ENCODE measurements around the gene CD99L2. TPM values are rescaled to one million over a fixed set of nuclear protein-coding genes. Genes with fewer than 3 reads are reported as not detected.
"Not testable (repeated sequence)": the region's sequence is repeated elsewhere in the genome, so short reads cannot be mapped to it uniquely, and the experiment has no call there.

Gene CD99L2
- total RNA-seq, 5 donors from 2014 or later (not counting 1 experiment from before 2014, with no cell fraction given): 11.1 to 20.0 (median 18.3) TPM

- peaks cover 0 to 4% (median 0%) of the 10 kb centered on the region in 3 donors for H3K9me3 Mint-ChIP-seq
- CTCF ChIA-PET: no interaction called here
- no peak overlapping the region for H3K4me3 Mint-ChIP-seq
- Histone ChIP-seq H3K27me3 (replicated peaks in 1 of 2; ENCODE audit: control insufficient read depth in 2 of 2, extremely low read depth in 1 of 2, insufficient read depth in 2 of 2, low read length in 1 of 2) (no peaks in the 10 kb centered on the region), H3K4me3 (ENCODE audit: control insufficient read depth in 1 of 2, extremely low read depth in 1 of 2, low read length in 1 of 2) (no peak overlapping the region), H3K27ac (ENCODE audit: low read length) (no peak overlapping the region), H3K4me1 (ENCODE audit: control insufficient read depth in 1 of 2, extremely low read depth in 1 of 2, insufficient read depth in 2 of 2, low read length in 2 of 2) (no peaks in the 10 kb centered on the region), H3K9me3 (no peaks in the 10 kb centered on the region), H3K36me3 (ENCODE audit: control insufficient read depth in 2 of 2, extremely low read depth in 1 of 2, insufficient read depth in 1 of 2, low read length in 1 of 2) (no peaks in the 10 kb centered on the region)
- H3K27ac Mint-ChIP-seq: no peak overlapping the region
- ATAC-seq (replicated peaks in 1 of 4): no peak
- H3K4me1 Mint-ChIP-seq: peaks cover 4 to 6% (median 4%) of the 10 kb centered on the region in 3 donors
- H3K36me3 Mint-ChIP-seq: peaks cover 20% of the 10 kb centered on the region
- WGBS (ENCODE audit: insufficient coverage): no CpG with 5 or more reads among the region's 1 CpG
- H3K27me3 Mint-ChIP-seq: peaks cover 0 to 6% of the 10 kb centered on the region in 2 donors
- no peak for DNase-seq
- POLR2A ChIA-PET: no interaction called here
These were observed 64.9 kb downstream of the CD99L2 start for GRCh38 chrX:150833454-150834056.

GRCh38 chrX:150831863-150832262, 66.6 kb downstream of the CD99L2 start:
- H3K4me1 Mint-ChIP-seq: peaks cover 0 to 4% (median 4%) of the 10 kb centered on the region in 3 donors
- Histone ChIP-seq H3K4me3 (ENCODE audit: control insufficient read depth in 1 of 2, extremely low read depth in 1 of 2, low read length in 1 of 2) (no peak overlapping the region), H3K9me3 (no peaks in the 10 kb centered on the region), H3K4me1 (ENCODE audit: control insufficient read depth in 1 of 2, extremely low read depth in 1 of 2, insufficient read depth in 2 of 2, low read length in 2 of 2) (no peaks in the 10 kb centered on the region), H3K27ac (ENCODE audit: low read length) (no peak overlapping the region), H3K36me3 (ENCODE audit: control insufficient read depth in 2 of 2, extremely low read depth in 1 of 2, insufficient read depth in 1 of 2, low read length in 1 of 2) (no peaks in the 10 kb centered on the region), H3K27me3 (replicated peaks in 1 of 2; ENCODE audit: control insufficient read depth in 2 of 2, extremely low read depth in 1 of 2, insufficient read depth in 2 of 2, low read length in 1 of 2) (no peaks in the 10 kb centered on the region)
- peaks cover 0 to 6% of the 10 kb centered on the region in 2 donors for H3K27me3 Mint-ChIP-seq
- H3K36me3 Mint-ChIP-seq: peaks cover 33% of the 10 kb centered on the region
- ATAC-seq (replicated peaks in 1 of 4) (no peak), DNase-seq (no peak)
- peaks cover 0 to 4% (median 0%) of the 10 kb centered on the region in 3 donors for H3K9me3 Mint-ChIP-seq
- ChIA-PET CTCF (no interaction called here), POLR2A (no interaction called here)
- H3K27ac Mint-ChIP-seq: no peak overlapping the region
- H3K4me3 Mint-ChIP-seq: no peak overlapping the region
- no CpG with 5 or more reads among the region's 1 CpG for WGBS (ENCODE audit: insufficient coverage)

GRCh38 chrX:150828785-150829184, 69.7 kb downstream of the CD99L2 start:
- ATAC-seq (replicated peaks in 1 of 4): no peak

GRCh38 chrX:150824352-150824751, 74.1 kb downstream of the CD99L2 start:
- peaks cover 48% of the 10 kb centered on the region for H3K36me3 Mint-ChIP-seq

More at GRCh38 chrX:150828785-150829184, 69.7 kb downstream of the CD99L2 start:
- H3K4me3 ChIP-seq (ENCODE audit: control insufficient read depth in 1 of 2, extremely low read depth in 1 of 2, low read length in 1 of 2): no peak overlapping the region
- CTCF ChIA-PET: no interaction called here
- no peaks in the 10 kb centered on the region for H3K36me3 ChIP-seq (ENCODE audit: control insufficient read depth in 2 of 2, extremely low read depth in 1 of 2, insufficient read depth in 1 of 2, low read length in 1 of 2)
- H3K4me1 ChIP-seq (ENCODE audit: control insufficient read depth in 1 of 2, extremely low read depth in 1 of 2, insufficient read depth in 2 of 2, low read length in 2 of 2): no peaks in the 10 kb centered on the region
- Mint-ChIP-seq H3K27me3 (peaks cover 0 to 5% of the 10 kb centered on the region in 2 donors), H3K9me3 (peaks cover 0 to 8% (median 4%) of the 10 kb centered on the region in 3 donors), H3K36me3 (peaks cover 37% of the 10 kb centered on the region), H3K27ac (no peak overlapping the region), H3K4me1 (peaks cover 0 to 3% (median 2%) of the 10 kb centered on the region in 3 donors), H3K4me3 (no peak overlapping the region)
- H3K9me3 ChIP-seq: no peaks in the 10 kb centered on the region
- no peaks in the 10 kb centered on the region for H3K27me3 ChIP-seq (replicated peaks in 1 of 2; ENCODE audit: control insufficient read depth in 2 of 2, extremely low read depth in 1 of 2, insufficient read depth in 2 of 2, low read length in 1 of 2)
- no peak overlapping the region for H3K27ac ChIP-seq (ENCODE audit: low read length)
- no peak for DNase-seq
- POLR2A ChIA-PET: no interaction called here
- WGBS (ENCODE audit: insufficient coverage): 100% methylated on average over 2 of the region's 5 CpGs

GRCh38 chrX:150823826-150824225, 74.6 kb downstream of the CD99L2 start:
- H3K27me3 ChIP-seq (replicated peaks in 1 of 2; ENCODE audit: control insufficient read depth in 2 of 2, extremely low read depth in 1 of 2, insufficient read depth in 2 of 2, low read length in 1 of 2); H3K4me1 ChIP-seq (ENCODE audit: control insufficient read depth in 1 of 2, extremely low read depth in 1 of 2, insufficient read depth in 2 of 2, low read length in 2 of 2); H3K27me3 Mint-ChIP-seq; ATAC-seq (replicated peaks in 1 of 4); H3K27ac Mint-ChIP-seq; H3K4me1 Mint-ChIP-seq; H3K27ac ChIP-seq (ENCODE audit: low read length); H3K4me3 ChIP-seq (ENCODE audit: control insufficient read depth in 1 of 2, extremely low read depth in 1 of 2, low read length in 1 of 2); H3K9me3 ChIP-seq; DNase-seq; H3K36me3 ChIP-seq (ENCODE audit: control insufficient read depth in 2 of 2, extremely low read depth in 1 of 2, insufficient read depth in 1 of 2, low read length in 1 of 2); POLR2A ChIA-PET; CTCF ChIA-PET; H3K4me3 Mint-ChIP-seq: not testable (repeated sequence)
- peaks cover 3 to 12% (median 8%) of the 10 kb centered on the region in 3 donors for H3K9me3 Mint-ChIP-seq
- WGBS (ENCODE audit: insufficient coverage): no CpG with 5 or more reads among the region's 1 CpG
- H3K36me3 Mint-ChIP-seq: peaks cover 49% of the 10 kb centered on the region

More at GRCh38 chrX:150824352-150824751, 74.1 kb downstream of the CD99L2 start:
- H3K4me1 Mint-ChIP-seq; H3K27me3 Mint-ChIP-seq; POLR2A ChIA-PET; CTCF ChIA-PET; H3K4me1 ChIP-seq (ENCODE audit: control insufficient read depth in 1 of 2, extremely low read depth in 1 of 2, insufficient read depth in 2 of 2, low read length in 2 of 2); H3K4me3 ChIP-seq (ENCODE audit: control insufficient read depth in 1 of 2, extremely low read depth in 1 of 2, low read length in 1 of 2); H3K36me3 ChIP-seq (ENCODE audit: control insufficient read depth in 2 of 2, extremely low read depth in 1 of 2, insufficient read depth in 1 of 2, low read length in 1 of 2); H3K27ac Mint-ChIP-seq; DNase-seq; H3K27ac ChIP-seq (ENCODE audit: low read length); H3K4me3 Mint-ChIP-seq; ATAC-seq (replicated peaks in 1 of 4); H3K27me3 ChIP-seq (replicated peaks in 1 of 2; ENCODE audit: control insufficient read depth in 2 of 2, extremely low read depth in 1 of 2, insufficient read depth in 2 of 2, low read length in 1 of 2); H3K9me3 ChIP-seq: not testable (repeated sequence)
- peaks cover 3 to 12% (median 8%) of the 10 kb centered on the region in 3 donors for H3K9me3 Mint-ChIP-seq

GRCh38 chrX:150821971-150822370, 76.5 kb downstream of the CD99L2 start:
- Mint-ChIP-seq H3K4me3 (no peak overlapping the region), H3K4me1 (no peaks in the 10 kb centered on the region), H3K36me3 (peaks cover 46% of the 10 kb centered on the region), H3K27ac (no peak overlapping the region), H3K27me3 (no peaks in the 10 kb centered on the region), H3K9me3 (peaks cover 3 to 17% (median 10%) of the 10 kb centered on the region in 3 donors)
- no peak for DNase-seq
- H3K27ac ChIP-seq (ENCODE audit: low read length): no peak overlapping the region
- POLR2A ChIA-PET: no interaction called here
- no peaks in the 10 kb centered on the region for H3K36me3 ChIP-seq (ENCODE audit: control insufficient read depth in 2 of 2, extremely low read depth in 1 of 2, insufficient read depth in 1 of 2, low read length in 1 of 2)
- H3K27me3 ChIP-seq (replicated peaks in 1 of 2; ENCODE audit: control insufficient read depth in 2 of 2, extremely low read depth in 1 of 2, insufficient read depth in 2 of 2, low read length in 1 of 2): no peaks in the 10 kb centered on the region
- H3K4me3 ChIP-seq (ENCODE audit: control insufficient read depth in 1 of 2, extremely low read depth in 1 of 2, low read length in 1 of 2): no peak overlapping the region
- no CpG with 5 or more reads among the region's 2 CpGs for WGBS (ENCODE audit: insufficient coverage)
- ATAC-seq (replicated peaks in 1 of 4): no peak
- no peaks in the 10 kb centered on the region for H3K4me1 ChIP-seq (ENCODE audit: control insufficient read depth in 1 of 2, extremely low read depth in 1 of 2, insufficient read depth in 2 of 2, low read length in 2 of 2)
- CTCF ChIA-PET: no interaction called here
- H3K9me3 ChIP-seq: no peaks in the 10 kb centered on the region

- no peak for DNase-seq
- no peaks in the 10 kb centered on the region for H3K9me3 ChIP-seq
- Mint-ChIP-seq H3K27me3 (no peaks in the 10 kb centered on the region), H3K36me3 (peaks cover 48% of the 10 kb centered on the region), H3K27ac (no peak overlapping the region), H3K9me3 (peaks cover 0 to 4% (median 3%) of the 10 kb centered on the region in 3 donors), H3K4me3 (no peak overlapping the region), H3K4me1 (peaks cover 0 to 8% (median 4%) of the 10 kb centered on the region in 3 donors)
- H3K36me3 ChIP-seq (ENCODE audit: control insufficient read depth in 2 of 2, extremely low read depth in 1 of 2, insufficient read depth in 1 of 2, low read length in 1 of 2): no peaks in the 10 kb centered on the region
- no CpG with 5 or more reads among the region's 5 CpGs for WGBS (ENCODE audit: insufficient coverage)
- POLR2A ChIA-PET: no interaction called here
- ATAC-seq (replicated peaks in 1 of 4): no peak
- H3K4me1 ChIP-seq (ENCODE audit: control insufficient read depth in 1 of 2, extremely low read depth in 1 of 2, insufficient read depth in 2 of 2, low read length in 2 of 2): no peaks in the 10 kb centered on the region
- no peaks in the 10 kb centered on the region for H3K27me3 ChIP-seq (replicated peaks in 1 of 2; ENCODE audit: control insufficient read depth in 2 of 2, extremely low read depth in 1 of 2, insufficient read depth in 2 of 2, low read length in 1 of 2)
- H3K27ac ChIP-seq (ENCODE audit: low read length): no peak overlapping the region
- H3K4me3 ChIP-seq (ENCODE audit: control insufficient read depth in 1 of 2, extremely low read depth in 1 of 2, low read length in 1 of 2): no peak overlapping the region
- CTCF ChIA-PET: no interaction called here
These were observed 84.5 kb downstream of the CD99L2 start for GRCh38 chrX:150813922-150814321.

Data from T-cell (primary cell).